NT2/D1 (cell line): ENCODE measurements around the gene RHO.
A peak's percentile ranks its signal among the peaks of the same experiment; 100 is the strongest.

Experiments used
- DNase-seq: peaks from one replicate; pipeline ENCODE4 v3.0.0-alpha.2; 2011; ENCODE audit warnings: low read depth, low spot score
- H3K27me3 ChIP-seq: 2 replicates; pipeline ENCODE4 v1.6.0; 2011; ENCODE audit warnings: mild to moderate bottlenecking; ENCODE audit not compliant: insufficient read length, insufficient read depth
- H3K36me3 ChIP-seq: 2 replicates; pipeline ENCODE4 v1.6.1; 2011; ENCODE audit warnings: mild to moderate bottlenecking, low read length, mixed read lengths; ENCODE audit not compliant: insufficient read depth, insufficient read length
- H3K4me1 ChIP-seq: 2 replicates; pipeline ENCODE4 v1.5.1; 2011; ENCODE audit not compliant: insufficient read depth, insufficient read length
- H3K4me3 ChIP-seq: 2 replicates; pipeline ENCODE4 v1.5.1; 2011; ENCODE audit warnings: low read depth; ENCODE audit not compliant: insufficient read length
- H3K9ac ChIP-seq: 2 replicates; pipeline ENCODE4 v1.6.0; 2011; ENCODE audit warnings: low read depth; ENCODE audit not compliant: insufficient read length
- H3K9me3 ChIP-seq: 2 replicates; pipeline ENCODE4 v1.5.1; 2011; ENCODE audit warnings: mild to moderate bottlenecking, low read length; ENCODE audit not compliant: insufficient read depth
- SUZ12 ChIP-seq: IDR thresholded peaks from 2 replicates; pipeline ENCODE4 v1.6.1; 2011; ENCODE audit not compliant: insufficient read length, insufficient read depth; ENCODE audit errors: extremely low read depth
- YY1 ChIP-seq: IDR thresholded peaks from 2 replicates; pipeline ENCODE4 v1.6.1; 2011; ENCODE audit not compliant: insufficient read length, insufficient read depth
- ZNF274 ChIP-seq: IDR thresholded peaks from 2 replicates; pipeline ENCODE4 v1.6.1; 2011; ENCODE audit warnings: mild to moderate bottlenecking, low read depth, low read length

Gene RHO

DNA sequence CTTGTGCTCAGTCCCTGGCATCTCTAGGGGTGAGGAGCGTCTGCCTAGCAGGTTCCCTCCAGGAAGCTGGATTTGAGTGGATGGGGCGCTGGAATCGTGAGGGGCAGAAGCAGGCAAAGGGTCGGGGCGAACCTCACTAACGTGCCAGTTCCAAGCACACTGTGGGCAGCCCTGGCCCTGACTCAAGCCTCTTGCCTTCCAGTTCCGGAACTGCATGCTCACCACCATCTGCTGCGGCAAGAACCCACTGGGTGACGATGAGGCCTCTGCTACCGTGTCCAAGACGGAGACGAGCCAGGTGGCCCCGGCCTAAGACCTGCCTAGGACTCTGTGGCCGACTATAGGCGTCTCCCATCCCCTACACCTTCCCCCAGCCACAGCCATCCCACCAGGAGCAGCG lies 5.0 kb downstream of the RHO start:
- Histone ChIP-seq H3K36me3 (no peaks in the 10 kb centered on the region), H3K9me3 (peaks cover 22% of the 10 kb centered on the region), H3K9ac (no peak overlapping the region), H3K4me3 (no peak overlapping the region), H3K27me3 (no peaks in the 10 kb centered on the region), H3K4me1 (peaks cover 24% of the 10 kb centered on the region)
- DNase-seq, result no peak
- TF ChIP-seq YY1 (no peak), SUZ12 (no peak), ZNF274 (no peak)

DNA sequence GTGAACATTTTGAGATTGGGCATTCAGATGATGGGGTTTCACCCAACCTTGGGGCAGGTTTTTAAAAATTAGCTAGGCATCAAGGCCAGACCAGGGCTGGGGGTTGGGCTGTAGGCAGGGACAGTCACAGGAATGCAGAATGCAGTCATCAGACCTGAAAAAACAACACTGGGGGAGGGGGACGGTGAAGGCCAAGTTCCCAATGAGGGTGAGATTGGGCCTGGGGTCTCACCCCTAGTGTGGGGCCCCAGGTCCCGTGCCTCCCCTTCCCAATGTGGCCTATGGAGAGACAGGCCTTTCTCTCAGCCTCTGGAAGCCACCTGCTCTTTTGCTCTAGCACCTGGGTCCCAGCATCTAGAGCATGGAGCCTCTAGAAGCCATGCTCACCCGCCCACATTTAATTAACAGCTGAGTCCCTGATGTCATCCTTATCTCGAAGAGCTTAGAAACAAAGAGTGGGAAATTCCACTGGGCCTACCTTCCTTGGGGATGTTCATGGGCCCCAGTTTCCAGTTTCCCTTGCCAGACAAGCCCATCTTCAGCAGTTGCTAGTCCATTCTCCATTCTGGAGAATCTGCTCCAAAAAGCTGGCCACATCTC lies 6.1 kb downstream of the RHO start:
- H3K9me3 ChIP-seq, result peaks cover 22% of the 10 kb centered on the region
- H3K4me3 ChIP-seq, result no peak overlapping the region
- H3K27me3 ChIP-seq, result no peaks in the 10 kb centered on the region
- no peak for DNase-seq
- H3K4me1 ChIP-seq, result peaks cover 23% of the 10 kb centered on the region
- H3K9ac ChIP-seq, result no peak overlapping the region
- no peaks in the 10 kb centered on the region for H3K36me3 ChIP-seq
- TF ChIP-seq SUZ12, result no peak

DNA sequence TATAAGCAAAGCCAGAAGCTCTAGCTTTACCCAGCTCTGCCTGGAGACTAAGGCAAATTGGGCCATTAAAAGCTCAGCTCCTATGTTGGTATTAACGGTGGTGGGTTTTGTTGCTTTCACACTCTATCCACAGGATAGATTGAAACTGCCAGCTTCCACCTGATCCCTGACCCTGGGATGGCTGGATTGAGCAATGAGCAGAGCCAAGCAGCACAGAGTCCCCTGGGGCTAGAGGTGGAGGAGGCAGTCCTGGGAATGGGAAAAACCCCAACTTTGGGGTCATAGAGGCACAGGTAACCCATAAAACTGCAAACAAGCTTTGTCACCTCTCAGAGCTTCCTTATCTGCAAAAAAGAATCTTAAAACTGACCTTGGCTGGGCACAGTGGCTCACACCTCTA lies 6.6 kb downstream of the RHO start:
- no peak overlapping the region for H3K9ac ChIP-seq

DNA sequence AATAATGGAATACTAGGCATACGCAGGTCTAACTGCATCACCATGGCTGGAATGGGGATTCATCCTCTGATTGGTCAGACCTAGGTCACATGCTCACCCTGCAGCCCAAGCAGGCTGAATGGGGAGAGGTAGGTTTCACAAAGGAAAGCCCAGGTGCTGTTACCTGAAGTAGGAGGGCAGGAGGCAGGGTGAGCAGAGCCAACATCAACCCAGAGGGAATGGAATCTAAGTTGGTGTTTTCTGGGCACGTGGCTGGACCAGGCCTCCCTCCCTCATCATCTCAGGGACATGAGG lies 7.9 kb downstream of the RHO start:
- peaks cover 10% of the 10 kb centered on the region for H3K4me1 ChIP-seq
- no peaks in the 10 kb centered on the region for H3K27me3 ChIP-seq
- DNase-seq, result no peak
- TF ChIP-seq SUZ12 (no peak), YY1 (no peak), ZNF274 (no peak)
- no peak overlapping the region for H3K4me3 ChIP-seq
- no peaks in the 10 kb centered on the region for H3K36me3 ChIP-seq
- H3K9ac ChIP-seq, result no peak overlapping the region
- peaks cover 22% of the 10 kb centered on the region for H3K9me3 ChIP-seq

More for the DNA sequence above, 6.6 kb downstream of the RHO start:
- Histone ChIP-seq H3K27me3 (no peaks in the 10 kb centered on the region), H3K9me3 (peaks cover 22% of the 10 kb centered on the region), H3K4me3 (no peak overlapping the region), H3K36me3 (no peaks in the 10 kb centered on the region), H3K4me1 (peaks cover 20% of the 10 kb centered on the region)
- TF ChIP-seq ZNF274 (no peak), SUZ12 (no peak), YY1 (no peak)
- DNase-seq, result no peak

DNA sequence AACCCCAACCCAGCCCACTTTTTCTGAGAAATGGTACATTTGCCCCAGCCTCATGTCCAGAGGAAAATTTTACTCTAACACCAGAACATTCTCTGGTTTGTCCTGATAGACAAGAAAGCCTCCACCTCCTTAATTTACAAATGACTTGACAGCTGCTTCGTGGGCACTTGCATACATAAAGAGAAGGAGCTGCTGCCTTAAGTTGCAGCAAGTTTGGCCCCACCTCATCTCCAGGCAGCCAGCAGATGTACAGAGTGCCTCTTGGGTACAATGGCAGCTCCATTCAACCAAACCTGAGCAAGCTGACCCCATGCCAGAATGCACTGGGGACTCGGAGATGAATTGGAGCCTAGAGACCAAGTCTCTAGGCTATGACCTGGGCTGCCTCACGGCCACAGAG lies 8.4 kb downstream of the RHO start:
- peaks cover 8% of the 10 kb centered on the region for H3K4me1 ChIP-seq
- no peak for DNase-seq
- no peaks in the 10 kb centered on the region for H3K36me3 ChIP-seq
- H3K27me3 ChIP-seq, result no peaks in the 10 kb centered on the region
- no peak for TF ChIP-seq SUZ12
- TF ChIP-seq YY1, result no peak
- TF ChIP-seq ZNF274, result no peak
- no peak overlapping the region for H3K4me3 ChIP-seq
- peaks cover 22% of the 10 kb centered on the region for H3K9me3 ChIP-seq
- no peak overlapping the region for H3K9ac ChIP-seq

DNA sequence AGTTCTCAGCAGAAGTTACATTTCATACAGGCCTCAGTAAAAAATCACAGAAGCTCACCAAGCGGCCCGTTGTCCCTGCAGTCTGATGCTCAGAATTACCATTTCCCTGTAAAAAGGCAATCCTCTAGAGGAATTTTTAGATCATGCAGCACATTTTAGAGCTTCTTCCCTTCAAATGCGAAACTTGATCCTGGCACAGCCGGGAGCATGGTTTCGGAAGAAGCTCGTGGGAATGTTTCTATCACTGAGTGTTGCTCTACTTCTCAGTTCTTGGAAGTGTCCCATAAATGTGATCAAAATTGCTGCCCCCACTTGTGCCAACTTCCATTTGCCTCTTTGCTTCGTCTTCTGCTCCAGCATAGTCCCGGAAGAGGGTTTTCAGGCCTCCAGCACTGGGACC lies 10.8 kb downstream of the RHO start:
- peaks cover 22% of the 10 kb centered on the region for H3K9me3 ChIP-seq
- peaks cover 15% of the 10 kb centered on the region for H3K4me1 ChIP-seq
- no peak for DNase-seq

DNA sequence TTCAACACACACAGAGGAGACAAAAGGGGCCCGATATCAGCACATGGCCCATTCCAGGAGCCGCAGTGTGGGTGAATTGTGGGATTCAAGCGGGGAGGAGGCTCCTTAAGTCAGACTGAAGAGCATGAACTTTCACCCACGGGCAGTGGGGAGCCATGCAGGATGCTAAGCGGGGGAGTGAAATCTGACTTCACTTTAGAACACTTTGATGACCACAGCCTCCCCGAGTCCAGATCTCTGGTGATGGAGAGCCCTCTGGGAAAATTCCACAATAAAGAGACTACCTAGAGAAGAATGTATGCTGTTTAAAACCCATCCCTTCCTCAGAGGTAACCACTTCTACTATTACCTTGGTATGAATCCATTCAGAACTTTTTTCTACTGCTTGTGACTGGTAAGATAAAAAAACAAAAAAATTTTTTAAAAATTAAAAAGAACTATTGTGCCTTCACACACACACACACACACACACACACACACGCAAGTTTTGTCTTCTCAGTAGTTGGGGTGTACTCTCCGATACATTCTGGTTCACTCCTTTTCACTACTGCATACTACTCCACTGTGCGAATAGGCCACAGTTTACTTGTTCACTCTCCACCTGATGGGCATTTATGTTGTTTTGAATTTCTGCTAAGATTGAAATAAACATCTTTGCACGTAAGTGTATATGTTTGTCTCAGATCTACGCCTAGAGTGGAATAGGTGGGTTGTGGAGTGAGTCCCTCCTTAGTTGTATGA lies 12.5 kb downstream of the RHO start:
- no peaks in the 10 kb centered on the region for H3K36me3 ChIP-seq
- H3K9ac ChIP-seq, result no peak overlapping the region
- H3K4me3 ChIP-seq, result no peak overlapping the region
- no peak for TF ChIP-seq YY1
- no peak for TF ChIP-seq ZNF274
- no peak for TF ChIP-seq SUZ12
- peaks cover 12% of the 10 kb centered on the region for H3K4me1 ChIP-seq
- DNase-seq, result no peak
- peaks cover 5% of the 10 kb centered on the region; the same call in 1 of the 2 replicates for H3K9me3 ChIP-seq
- no peaks in the 10 kb centered on the region for H3K27me3 ChIP-seq

More for the DNA sequence above, 10.8 kb downstream of the RHO start:
- no peak for TF ChIP-seq ZNF274
- TF ChIP-seq SUZ12, result no peak
- TF ChIP-seq YY1, result no peak
- Histone ChIP-seq H3K36me3 (no peaks in the 10 kb centered on the region), H3K9ac (peak overlapping the region; percentile 23), H3K4me3 (no peak overlapping the region), H3K27me3 (no peaks in the 10 kb centered on the region)

DNA sequence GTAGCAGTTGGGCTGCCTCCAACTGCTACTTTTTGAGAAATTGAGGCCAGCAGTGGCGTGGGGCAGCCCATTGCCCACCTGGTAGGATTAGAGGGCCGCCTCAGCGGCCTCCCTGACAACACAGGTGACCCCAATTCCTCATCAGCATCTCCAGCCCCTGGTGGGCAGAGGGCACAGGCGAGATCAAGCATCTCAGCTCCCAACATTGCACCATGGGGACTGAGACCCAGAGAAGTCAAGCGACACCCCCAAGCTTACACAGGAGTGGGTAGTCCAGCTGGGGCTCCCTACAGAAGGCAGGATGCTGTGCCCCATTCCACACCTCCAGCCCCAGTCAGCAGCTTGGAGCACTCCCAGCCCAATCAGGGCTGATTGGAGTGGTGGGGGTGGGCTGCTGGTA lies 14.3 kb downstream of the RHO start:
- Histone ChIP-seq H3K9ac (peak overlapping the region; percentile 46), H3K4me1 (peaks cover 10% of the 10 kb centered on the region), H3K27me3 (no peaks in the 10 kb centered on the region), H3K9me3 (no peaks in the 10 kb centered on the region), H3K36me3 (no peaks in the 10 kb centered on the region), H3K4me3 (no peak overlapping the region)
- no peak for TF ChIP-seq ZNF274
- TF ChIP-seq YY1, result no peak
- TF ChIP-seq SUZ12, result no peak
- no peak for DNase-seq
